Panc1 (cell line): ENCODE results near the gene ENHO.

Source experiments
- CTCF ChIP-seq: fragments of 450-650 bp; IDR thresholded peaks from 2 replicates; pipeline ENCODE4 v1.5.1; 2017; ENCODE audit warnings: mild to moderate bottlenecking
- POLR2AphosphoS5 ChIP-seq: IDR thresholded peaks from 2 replicates; pipeline ENCODE4 v1.6.1; 2012; ENCODE audit warnings: mild to moderate bottlenecking, low read depth, low read length, moderate library complexity
- TCF7L2 ChIP-seq: IDR thresholded peaks from 2 replicates; pipeline ENCODE4 v1.6.1; 2011; ENCODE audit warnings: mild to moderate bottlenecking, low read depth, low read length, inconsistent platforms
- TF ChIP-seq, protein P1 (sequence below), 2 experiments: IDR thresholded peaks; 2 replicates each; pipeline ENCODE4 v1.6.1; 2011 to 2012; ENCODE audit warnings: low read depth in 2 of 2, control low read depth in 1 of 2, low read length in 1 of 2, mild to moderate bottlenecking in 1 of 2, moderate library complexity in 1 of 2; ENCODE audit not compliant: insufficient read depth in 1 of 2

DNA sequence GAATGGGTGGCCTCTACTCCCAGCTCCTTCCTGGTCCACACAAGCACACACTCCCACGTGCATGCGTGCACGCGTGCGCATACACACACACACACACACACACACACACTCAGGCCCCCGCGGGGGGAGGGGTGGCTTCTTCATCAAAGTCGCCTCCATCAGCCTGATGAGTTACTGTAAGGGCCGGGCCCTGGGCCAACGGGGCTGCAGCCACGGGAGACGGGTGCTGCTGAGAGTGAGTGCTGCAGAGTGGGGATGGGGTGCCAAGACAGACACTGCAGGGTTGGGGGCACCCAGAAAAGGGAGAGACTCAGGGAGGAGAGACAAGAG lies 48.7 kb upstream of the ENHO start:
- TF ChIP-seq CTCF (no peak), POLR2AphosphoS5 (no peak), TCF7L2 (no peak)
- TF ChIP-seq, protein P1, sequence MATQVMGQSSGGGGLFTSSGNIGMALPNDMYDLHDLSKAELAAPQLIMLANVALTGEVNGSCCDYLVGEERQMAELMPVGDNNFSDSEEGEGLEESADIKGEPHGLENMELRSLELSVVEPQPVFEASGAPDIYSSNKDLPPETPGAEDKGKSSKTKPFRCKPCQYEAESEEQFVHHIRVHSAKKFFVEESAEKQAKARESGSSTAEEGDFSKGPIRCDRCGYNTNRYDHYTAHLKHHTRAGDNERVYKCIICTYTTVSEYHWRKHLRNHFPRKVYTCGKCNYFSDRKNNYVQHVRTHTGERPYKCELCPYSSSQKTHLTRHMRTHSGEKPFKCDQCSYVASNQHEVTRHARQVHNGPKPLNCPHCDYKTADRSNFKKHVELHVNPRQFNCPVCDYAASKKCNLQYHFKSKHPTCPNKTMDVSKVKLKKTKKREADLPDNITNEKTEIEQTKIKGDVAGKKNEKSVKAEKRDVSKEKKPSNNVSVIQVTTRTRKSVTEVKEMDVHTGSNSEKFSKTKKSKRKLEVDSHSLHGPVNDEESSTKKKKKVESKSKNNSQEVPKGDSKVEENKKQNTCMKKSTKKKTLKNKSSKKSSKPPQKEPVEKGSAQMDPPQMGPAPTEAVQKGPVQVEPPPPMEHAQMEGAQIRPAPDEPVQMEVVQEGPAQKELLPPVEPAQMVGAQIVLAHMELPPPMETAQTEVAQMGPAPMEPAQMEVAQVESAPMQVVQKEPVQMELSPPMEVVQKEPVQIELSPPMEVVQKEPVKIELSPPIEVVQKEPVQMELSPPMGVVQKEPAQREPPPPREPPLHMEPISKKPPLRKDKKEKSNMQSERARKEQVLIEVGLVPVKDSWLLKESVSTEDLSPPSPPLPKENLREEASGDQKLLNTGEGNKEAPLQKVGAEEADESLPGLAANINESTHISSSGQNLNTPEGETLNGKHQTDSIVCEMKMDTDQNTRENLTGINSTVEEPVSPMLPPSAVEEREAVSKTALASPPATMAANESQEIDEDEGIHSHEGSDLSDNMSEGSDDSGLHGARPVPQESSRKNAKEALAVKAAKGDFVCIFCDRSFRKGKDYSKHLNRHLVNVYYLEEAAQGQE (IDR thresholded peaks at IDR 0.05; ENCODE audit: insufficient read depth in 1 of 2, low read depth in 2 of 2, low read length in 1 of 2): no peak
